ENCODE results near the gene RBM19. TPM values are rescaled to one million over a fixed set of nuclear protein-coding genes. Genes with fewer than 3 reads are reported as not detected.

RBM19 gene
- total and polyA plus RNA-seq, 4 donors: 7.9 to 18.7 (median 9.0) TPM

- no peak for DNase-seq (ENCODE audit: low spot score)
- Histone ChIP-seq H3K27me3 (ENCODE audit: control insufficient read depth in 4 of 4, insufficient read depth in 4 of 4, low read length in 3 of 4) (no peaks in the 10 kb centered on the region), H3K4me3 (ENCODE audit: low read depth in 1 of 3, low read length in 3 of 3) (no peak overlapping the region), H3K27ac (ENCODE audit: low read depth in 1 of 2, low read length in 2 of 2) (no peak overlapping the region), H3K9ac (ENCODE audit: low read depth in 1 of 2, low read length in 2 of 2) (no peak overlapping the region), H3K36me3 (ENCODE audit: control insufficient read depth in 4 of 4, insufficient read depth in 3 of 4, low read depth in 1 of 4, low read length in 3 of 4) (no peaks in the 10 kb centered on the region), H3K4me1 (ENCODE audit: control insufficient read depth in 4 of 4, insufficient read depth in 4 of 4, low read length in 3 of 4) (peaks cover 0 to 5% (median 0%) of the 10 kb centered on the region in 4 donors), H3K9me3 (ENCODE audit: control insufficient read depth in 4 of 4, low read length in 3 of 4) (no peaks in the 10 kb centered on the region)
- TF ChIP-seq HNF4A (conservative IDR thresholded peaks at IDR 0.05): no peak
- no peak for TF ChIP-seq NR2F2 (IDR thresholded peaks at IDR 0.05)
- no peak for TF ChIP-seq FOXA1 (IDR thresholded peaks at IDR 0.05)
- no peak for TF ChIP-seq RAD21 (IDR thresholded peaks at IDR 0.05)
- no peak for TF ChIP-seq GABPA (IDR thresholded peaks at IDR 0.05 in 1 of 2, conservative IDR thresholded peaks at IDR 0.05 in 1 of 2)
- no peak for TF ChIP-seq ATF3 (IDR thresholded peaks at IDR 0.05)
- TF ChIP-seq SP1 (IDR thresholded peaks at IDR 0.05): no peak
- WGBS: 68% methylated on average over 10 of the region's 10 CpGs
These were observed 45.6 kb upstream of the RBM19 start for GRCh38 chr12:114011711-114012110.

- Histone ChIP-seq H3K27ac (ENCODE audit: low read depth in 1 of 2, low read length in 2 of 2) (no peak overlapping the region), H3K4me1 (ENCODE audit: control insufficient read depth in 4 of 4, insufficient read depth in 4 of 4, low read length in 3 of 4) (peaks cover 0 to 9% (median 0%) of the 10 kb centered on the region in 4 donors), H3K4me3 (ENCODE audit: low read depth in 1 of 3, low read length in 3 of 3) (no peak overlapping the region), H3K27me3 (ENCODE audit: control insufficient read depth in 4 of 4, insufficient read depth in 4 of 4, low read length in 3 of 4) (peaks cover 0 to 2% (median 0%) of the 10 kb centered on the region in 4 donors), H3K9ac (ENCODE audit: low read depth in 1 of 2, low read length in 2 of 2) (no peak overlapping the region), H3K9me3 (ENCODE audit: control insufficient read depth in 4 of 4, low read length in 3 of 4) (no peaks in the 10 kb centered on the region), H3K36me3 (ENCODE audit: control insufficient read depth in 4 of 4, insufficient read depth in 3 of 4, low read depth in 1 of 4, low read length in 3 of 4) (no peaks in the 10 kb centered on the region)
- TF ChIP-seq REST (IDR thresholded peaks at IDR 0.05) (no peak), HNF4G (IDR thresholded peaks at IDR 0.05) (no peak), NR2F2 (IDR thresholded peaks at IDR 0.05) (no peak), HNF4A (conservative IDR thresholded peaks at IDR 0.05) (no peak), JUND (IDR thresholded peaks at IDR 0.05) (no peak), MAX (IDR thresholded peaks at IDR 0.05) (no peak), CTCF (IDR thresholded peaks at IDR 0.05; ENCODE audit: low read depth, low read length, missing input control) (no peak), FOXA2 (IDR thresholded peaks at IDR 0.05) (no peak), EGR1 (IDR thresholded peaks at IDR 0.05; ENCODE audit: low read depth in 2 of 2) (no peak), TAF1 (conservative IDR thresholded peaks at IDR 0.05) (no peak)
- no peak for DNase-seq (ENCODE audit: low spot score)
- WGBS: 72% methylated on average over 11 of the region's 11 CpGs
These were observed 40.6 kb upstream of the RBM19 start for GRCh38 chr12:114006482-114007425.
